Gastroesophageal sphincter (tissue), 3 donors: ENCODE results near the gene ZC3H18.

Experiments used
- CTCF ChIP-seq, 4 experiments: fragments of 200-600 bp in 2 of 4; fragments of 450-650 bp in 2 of 4; sonication (generic) in 1 of 4; IDR thresholded peaks; one replicate each; pipeline ENCODE4 v1.5.1; 2017 to 2019; ENCODE audit warnings: antibody characterized with exemption in 4 of 4, mild to moderate bottlenecking in 2 of 4, moderate library complexity in 2 of 4
- EP300 ChIP-seq: sonication (generic); formaldehyde crosslinking; IDR thresholded peaks from one replicate; pipeline ENCODE4 v1.6.1; 2017; ENCODE audit warnings: antibody characterized with exemption, mild to moderate bottlenecking
- POLR2A ChIP-seq, 2 donors: fragments of 450-650 bp; IDR thresholded peaks; one replicate each; pipeline ENCODE4 v1.6.1; 2017; ENCODE audit warnings: antibody characterized with exemption in 2 of 2, mild to moderate bottlenecking in 2 of 2, moderate library complexity in 1 of 2
- POLR2AphosphoS5 ChIP-seq: sonication (generic); formaldehyde crosslinking; IDR thresholded peaks from one replicate; pipeline ENCODE4 v1.6.1; 2017; ENCODE audit warnings: antibody characterized with exemption

GRCh38 chr16:88681084-88681680 is 111.0 kb downstream of the ZC3H18 start:
- TF ChIP-seq CTCF (IDR thresholded peaks at IDR 0.05) (no peak), EP300 (no peak), POLR2A (IDR thresholded peaks at IDR 0.05) (no peak), POLR2AphosphoS5 (no peak)
